ENCODE measurements around the gene CEBPB.
"Not testable (repeated sequence)": the region's sequence is repeated elsewhere in the genome, so short reads cannot be mapped to it uniquely, and the experiment has no call there.

The CEBPB gene

GRCh38 chr20:50170549-50171220, 19.9 kb upstream of the CEBPB start:
- no peak for DNase-seq

- peak; percentile 63 for DNase-seq
These were observed 18.1 kb upstream of the CEBPB start for GRCh38 chr20:50172347-50173013.

GRCh38 chr20:50174456-50174855, 16.2 kb upstream of the CEBPB start:
- DNase-seq = no peak

GRCh38 chr20:50175938-50176933, 14.4 kb upstream of the CEBPB start:
- DNase-seq = no peak

- not testable (repeated sequence) for DNase-seq
These were observed 12.0 kb upstream of the CEBPB start for GRCh38 chr20:50178672-50179071.

GRCh38 chr20:50181344-50181743, 9.3 kb upstream of the CEBPB start:
- DNase-seq = no peak

GRCh38 chr20:50182346-50182745, 8.3 kb upstream of the CEBPB start:
- DNase-seq = no peak

GRCh38 chr20:50185426-50185825, 5.2 kb upstream of the CEBPB start:
- no peak for DNase-seq

GRCh38 chr20:50186151-50186885, 4.3 kb upstream of the CEBPB start:
- peak; percentile 72 for DNase-seq

GRCh38 chr20:50186987-50187402, 3.6 kb upstream of the CEBPB start:
- no peak for DNase-seq

GRCh38 chr20:50187403-50188051, 3.1 kb upstream of the CEBPB start:
- DNase-seq = peak; percentile 48

- DNase-seq = no peak
These were observed 2.3 kb upstream of the CEBPB start for GRCh38 chr20:50188287-50188688.

GRCh38 chr20:50188879-50189680, 1.6 kb upstream of the CEBPB start:
- no peak for DNase-seq

- DNase-seq = no peak
These were observed 864 bp upstream of the CEBPB start for GRCh38 chr20:50189681-50190250.

- peak; percentile 52 for DNase-seq
These were observed 474 bp downstream of the CEBPB start for GRCh38 chr20:50191065-50191543.

- peak; percentile 40 for DNase-seq
These were observed 1.1 kb downstream of the CEBPB start for GRCh38 chr20:50191544-50192363.

GRCh38 chr20:50192364-50193198, 2.0 kb downstream of the CEBPB start:
- DNase-seq = peak; percentile 93

- no peak for DNase-seq
These were observed 2.7 kb downstream of the CEBPB start for GRCh38 chr20:50193199-50193835.
